H1 (cell line): ENCODE measurements around the gene GRM7. TPM values are rescaled to one million over a fixed set of nuclear protein-coding genes. Genes with fewer than 3 reads are reported as not detected.

Source experiments
- EP300 ChIP-seq, 2 experiments: IDR thresholded peaks; 1 replicate in 1 of 2; 2 replicates in 1 of 2; pipeline ENCODE4 v1.6.1; 2011 to 2012; ENCODE audit warnings: low read depth in 2 of 2, low read length in 2 of 2, mild to moderate bottlenecking in 2 of 2, borderline replicate concordance in 1 of 2, inconsistent platforms in 1 of 2, moderate library complexity in 1 of 2
- EZH2 ChIP-seq: fragments of 200-600 bp; sonication (generic); IDR thresholded peaks from 2 replicates; pipeline ENCODE4 v1.7.1; 2012; ENCODE audit warnings: low read depth, mild to moderate bottlenecking, moderate library complexity, low read length, inconsistent platforms; ENCODE audit not compliant: severe bottlenecking
- polyA plus RNA-seq, 7 experiments: library from polyadenylated mRNA; depleted of rRNA in 3 of 7; stranded (reverse) in 5 of 7; unstranded in 2 of 7; fragments of >200 nt in 5 of 7; fragments of 200-250 nt in 2 of 7; gene quantifications; 1 replicate in 5 of 7; 2 replicates in 1 of 7; 4 replicates in 1 of 7; pipeline versions ENCODE4 v1.2.1 to v1.2.3, GENCODE V29; 2011 to 2013; ENCODE audit warnings: missing spikeins in 2 of 7, mixed read lengths in 2 of 7
- total RNA-seq: library from RNA; stranded (reverse); fragmentation: NEBNext Ultra II Directional; extraction: Animal tissue kit (Norgen Biotek cat#: 25700); gene quantifications from 2 replicates; pipeline ENCODE4 v1.2.1, GENCODE V29; 2021
- TF ChIP-seq, protein P1 (sequence below), 3 experiments: IDR thresholded peaks; 1 replicate in 2 of 3; 2 replicates in 1 of 3; pipeline versions ENCODE4 v1.5.1 to v1.6.1; 2011; ENCODE audit warnings: low read length in 3 of 3, mild to moderate bottlenecking in 3 of 3, inconsistent platforms in 2 of 3, low read depth in 1 of 3, moderate library complexity in 1 of 3; ENCODE audit not compliant: insufficient read depth in 1 of 3; ENCODE audit errors: control extremely low read depth in 1 of 3

Gene GRM7
- total and polyA plus RNA-seq, 2 of the 8 experiments (the other 6 are each of a cell fraction or from before 2014, with no cell fraction given): 0.17 to 0.24 TPM

DNA sequence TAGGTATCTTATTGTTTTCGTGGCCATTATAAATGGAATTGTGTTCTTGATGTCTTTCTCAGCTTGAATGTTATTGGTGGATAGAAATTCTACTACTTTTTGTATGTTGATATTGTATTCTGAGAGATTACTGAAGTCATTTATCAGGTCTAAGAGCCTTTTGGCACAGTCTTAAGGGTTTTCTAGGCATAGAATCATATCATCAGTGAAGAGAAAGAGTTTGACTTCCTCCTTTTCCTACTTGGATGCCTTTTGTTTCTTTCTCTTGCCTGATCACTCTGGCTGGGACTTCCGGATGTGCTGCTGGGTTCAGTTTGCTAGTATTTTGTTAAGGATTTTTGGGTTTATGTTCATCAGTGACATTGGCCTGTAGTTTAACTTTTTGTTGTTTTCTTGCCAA lies 527.1 kb downstream of the GRM7 start (continued):
- no peak for TF ChIP-seq EP300 (IDR thresholded peaks at IDR 0.05; ENCODE audit: borderline replicate concordance in 1 of 2, low read depth in 2 of 2, low read length in 2 of 2)
- no peak for TF ChIP-seq EZH2
- TF ChIP-seq, protein P1, sequence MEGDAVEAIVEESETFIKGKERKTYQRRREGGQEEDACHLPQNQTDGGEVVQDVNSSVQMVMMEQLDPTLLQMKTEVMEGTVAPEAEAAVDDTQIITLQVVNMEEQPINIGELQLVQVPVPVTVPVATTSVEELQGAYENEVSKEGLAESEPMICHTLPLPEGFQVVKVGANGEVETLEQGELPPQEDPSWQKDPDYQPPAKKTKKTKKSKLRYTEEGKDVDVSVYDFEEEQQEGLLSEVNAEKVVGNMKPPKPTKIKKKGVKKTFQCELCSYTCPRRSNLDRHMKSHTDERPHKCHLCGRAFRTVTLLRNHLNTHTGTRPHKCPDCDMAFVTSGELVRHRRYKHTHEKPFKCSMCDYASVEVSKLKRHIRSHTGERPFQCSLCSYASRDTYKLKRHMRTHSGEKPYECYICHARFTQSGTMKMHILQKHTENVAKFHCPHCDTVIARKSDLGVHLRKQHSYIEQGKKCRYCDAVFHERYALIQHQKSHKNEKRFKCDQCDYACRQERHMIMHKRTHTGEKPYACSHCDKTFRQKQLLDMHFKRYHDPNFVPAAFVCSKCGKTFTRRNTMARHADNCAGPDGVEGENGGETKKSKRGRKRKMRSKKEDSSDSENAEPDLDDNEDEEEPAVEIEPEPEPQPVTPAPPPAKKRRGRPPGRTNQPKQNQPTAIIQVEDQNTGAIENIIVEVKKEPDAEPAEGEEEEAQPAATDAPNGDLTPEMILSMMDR (IDR thresholded peaks at IDR 0.05; ENCODE audit: control extremely low read depth in 1 of 3, insufficient read depth in 1 of 3, low read depth in 1 of 3, low read length in 3 of 3): no peak
- TF ChIP-seq, all 59 proteins: peak for 0
